Activated gamma-delta T cell treated with anti-CD3 and anti-CD28 coated beads, Interleukin-2, amount 50 U/mL, for 16 hours (primary cell): ENCODE results near the gene ASAH2B.

ENCODE experiments used
- DNase-seq: peaks from one replicate; pipeline ENCODE4 v3.0.0-alpha.2; 2020; ENCODE audit warnings: low read depth

Gene ASAH2B

DNA sequence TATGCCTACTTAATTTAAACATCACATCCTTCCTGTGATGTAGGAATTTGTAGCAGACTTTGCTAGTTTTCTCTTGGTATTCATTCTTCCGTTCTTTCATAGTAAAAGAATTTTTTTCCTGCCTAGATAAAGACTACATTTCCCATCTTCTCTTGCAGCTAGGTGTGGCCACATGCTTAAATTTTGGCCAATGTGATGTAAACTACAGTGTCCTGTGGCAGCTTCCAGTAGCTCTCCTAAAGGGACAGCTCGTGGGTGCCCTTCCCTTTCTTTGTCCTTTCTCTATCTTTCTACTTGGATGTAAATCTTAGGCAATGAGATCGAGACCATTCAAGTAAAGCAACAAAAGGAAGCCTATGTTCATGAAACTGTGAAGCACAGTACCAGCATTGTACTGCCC lies 58.6 kb downstream of the ASAH2B start:
- no peak for DNase-seq

DNA sequence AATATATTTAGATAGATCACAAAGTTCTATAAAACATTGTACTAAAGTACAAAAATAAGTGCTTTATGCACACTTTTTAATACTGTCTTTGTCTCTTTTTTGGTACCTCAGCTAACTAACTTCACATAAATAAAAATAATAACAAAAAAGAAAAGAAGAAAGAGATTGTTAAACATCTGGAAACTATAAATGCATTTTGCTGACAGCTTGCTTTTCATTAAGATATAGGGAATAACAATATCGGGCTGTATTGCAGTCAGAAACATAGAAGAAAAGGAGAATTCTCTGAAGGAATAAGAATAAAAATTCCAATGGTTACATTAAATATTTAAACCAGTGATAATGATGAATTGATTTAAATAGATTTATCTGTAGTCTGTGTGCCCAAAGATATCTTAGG lies 59.9 kb downstream of the ASAH2B start:
- no peak for DNase-seq

DNA sequence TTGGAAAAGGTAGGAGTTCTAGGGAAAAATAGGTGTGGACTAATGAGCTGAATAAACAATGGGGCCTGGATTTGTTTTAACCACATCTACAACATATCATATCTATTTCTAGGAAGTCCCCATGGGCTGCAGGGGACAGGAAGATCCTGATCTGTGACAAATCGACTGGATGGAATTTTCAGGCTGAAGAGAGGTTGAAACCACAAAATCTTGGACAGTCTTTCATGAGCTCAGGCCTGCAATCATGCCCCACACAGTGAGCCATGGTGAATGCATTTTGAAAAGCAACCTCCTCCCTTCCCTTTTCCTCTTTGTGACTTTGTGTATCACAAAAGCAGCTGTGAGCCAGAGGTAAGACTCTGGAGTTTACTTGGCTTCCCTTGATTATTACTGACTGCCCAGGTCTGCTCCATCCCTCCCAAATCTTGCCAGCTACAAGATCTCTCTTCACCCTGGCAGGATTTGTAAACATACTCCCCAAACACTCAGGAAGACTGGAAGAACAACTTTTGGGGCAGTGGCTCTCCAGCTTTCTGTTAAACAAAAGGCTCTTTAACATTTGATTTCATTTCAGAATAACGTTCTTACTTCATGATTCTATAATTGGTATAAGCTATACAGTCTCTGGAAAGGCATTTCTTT lies 66.4 kb downstream of the ASAH2B start:
- no peak for DNase-seq

DNA sequence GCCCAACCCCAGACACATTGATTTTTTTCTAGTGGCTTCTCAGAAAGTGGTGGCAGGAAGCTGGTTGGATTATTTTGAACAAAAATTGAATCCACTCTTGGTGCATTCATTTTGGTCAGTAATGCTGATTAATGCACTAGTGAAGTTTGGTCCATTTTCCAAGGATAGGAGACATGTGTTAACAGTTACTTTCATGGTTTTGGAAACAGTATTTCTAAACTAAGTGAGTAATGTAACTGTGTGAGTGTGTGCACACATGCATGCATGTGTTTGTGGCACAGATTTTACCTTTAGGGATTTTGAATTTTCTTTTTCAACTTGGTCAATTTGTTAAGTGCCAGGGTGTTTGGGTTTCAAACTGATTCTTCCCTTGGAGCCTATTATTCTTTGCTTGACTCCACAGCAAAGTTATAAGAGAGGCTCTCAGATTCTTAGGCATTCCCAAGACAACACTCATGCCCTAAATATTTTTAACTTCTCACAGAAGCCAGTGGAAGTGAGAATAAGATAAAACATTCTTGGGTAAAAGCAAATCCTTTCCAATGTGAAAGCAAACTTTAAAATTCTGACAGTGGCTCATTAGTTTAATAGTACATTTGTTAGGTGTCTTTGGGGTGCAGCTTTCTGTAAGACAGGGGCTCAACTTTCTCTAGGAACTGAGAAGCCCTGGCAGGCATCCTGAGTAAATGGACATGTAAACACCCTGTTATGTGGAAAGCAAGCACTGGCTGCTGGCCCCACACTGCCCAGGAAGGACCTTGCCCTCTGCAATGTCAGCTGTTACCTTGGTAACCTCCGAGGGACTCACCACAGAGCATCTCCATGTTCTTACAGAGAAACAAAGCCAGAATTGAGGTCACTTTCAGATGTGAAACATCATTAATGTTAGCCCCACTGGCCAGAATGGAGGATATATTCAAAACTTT lies 68.4 kb downstream of the ASAH2B start:
- DNase-seq: no peak
